Large intestine (tissue), 3 donors: ENCODE measurements around the gene CCDC158. TPM values are rescaled to one million over a fixed set of nuclear protein-coding genes. Genes with fewer than 3 reads are reported as not detected.

Experiments
- DNase-seq, 2 donors: peaks; one replicate each; pipeline versions ENCODE4 v3.0.0 to v3.0.0-alpha.2; 2013
- H3K27ac ChIP-seq: one replicate; pipeline ENCODE4 v1.5.1; 2013; ENCODE audit warnings: low read length
- H3K27me3 ChIP-seq: 2 replicates; pipeline ENCODE4 v1.6.1; 2013; ENCODE audit warnings: low read length; ENCODE audit not compliant: control insufficient read depth, insufficient read depth
- H3K36me3 ChIP-seq: 2 replicates; pipeline ENCODE4 v1.6.1; 2013; ENCODE audit warnings: low read length; ENCODE audit not compliant: control insufficient read depth, insufficient read depth
- H3K4me1 ChIP-seq: one replicate; pipeline ENCODE4 v1.6.1; 2013; ENCODE audit warnings: low read length; ENCODE audit not compliant: control insufficient read depth, insufficient read depth
- H3K4me3 ChIP-seq: one replicate; pipeline ENCODE4 v1.5.1; 2013; ENCODE audit warnings: low read length
- H3K9me3 ChIP-seq: one replicate; pipeline ENCODE4 v1.6.1; 2013; ENCODE audit warnings: mild to moderate bottlenecking, low read depth, low read length, moderate library complexity; ENCODE audit not compliant: control insufficient read depth
- WGBS: methylation state at CpG from one replicate; pipeline ENCODE4 v1.1.5; 2013; ENCODE audit warnings: low lambda C conversion rate; ENCODE audit not compliant: insufficient coverage; 5-methylcytosine and 5-hydroxymethylcytosine counted together
- polyA plus RNA-seq: library from polyadenylated mRNA; unstranded; fragments of 120-200 nt; gene quantifications from one replicate; pipeline ENCODE4 v1.2.1, GENCODE V29; 2013

Gene CCDC158
- polyA plus RNA-seq, 1 donor, result 0.52 TPM

DNA sequence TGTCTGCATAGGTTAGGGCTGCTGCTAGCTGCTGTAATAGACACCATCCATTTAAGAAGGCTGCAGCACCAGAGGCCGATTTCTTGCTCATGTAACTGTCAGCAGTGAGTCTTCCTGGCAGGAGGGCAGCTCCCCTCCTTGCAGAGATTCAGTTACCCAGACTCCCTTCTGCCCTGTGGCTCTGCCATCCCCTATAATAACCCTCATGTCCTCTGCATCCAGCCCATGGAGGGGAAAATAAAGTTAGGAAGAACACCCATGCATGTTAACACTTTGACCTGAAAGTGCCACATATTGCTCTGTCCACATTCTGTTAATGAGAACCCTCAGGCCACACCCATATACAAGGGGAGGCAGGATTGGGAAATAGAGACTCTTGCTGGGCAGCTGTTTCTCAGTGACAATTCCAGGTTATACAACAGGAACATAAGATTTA, 109.0 kb downstream of the CCDC158 start:
- no peak overlapping the region for H3K4me3 ChIP-seq
- DNase-seq, result peak; percentile 37 to 68
- no peak overlapping the region for H3K27ac ChIP-seq
- H3K9me3 ChIP-seq, result peaks cover 6% of the 10 kb centered on the region
- no peaks in the 10 kb centered on the region for H3K27me3 ChIP-seq
- peaks cover 32% of the 10 kb centered on the region for H3K4me1 ChIP-seq
- WGBS, result no CpG with 5 or more reads among the region's 1 CpG
- peaks cover 10% of the 10 kb centered on the region for H3K36me3 ChIP-seq

DNA sequence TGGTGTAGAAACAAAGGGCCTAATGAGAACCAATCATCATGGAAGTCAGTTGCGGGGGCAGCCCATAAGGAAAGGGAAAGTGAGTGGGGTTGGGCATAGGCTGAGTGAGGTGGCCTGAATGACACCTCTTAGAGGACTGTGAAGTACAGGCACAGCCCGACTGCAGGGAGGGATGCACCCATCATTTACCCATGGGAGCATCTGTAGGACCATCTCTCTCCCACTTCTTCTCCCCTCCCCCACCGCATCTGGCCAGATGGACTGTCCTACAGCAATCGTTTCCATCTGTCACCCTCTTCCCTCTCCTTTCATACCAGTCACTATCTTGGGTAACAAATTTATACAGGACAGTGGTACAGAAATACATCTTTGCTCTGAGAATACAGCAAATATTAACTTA, 110.3 kb downstream of the CCDC158 start:
- H3K36me3 ChIP-seq, result peaks cover 10% of the 10 kb centered on the region
- H3K27ac ChIP-seq, result peak overlapping the region; percentile 67
- H3K4me3 ChIP-seq, result no peak overlapping the region
- no peak for DNase-seq
- no peaks in the 10 kb centered on the region for H3K27me3 ChIP-seq
- 60% methylated on average over 1 of the region's 4 CpGs for WGBS
- no peaks in the 10 kb centered on the region for H3K9me3 ChIP-seq
- H3K4me1 ChIP-seq, result peaks cover 32% of the 10 kb centered on the region

DNA sequence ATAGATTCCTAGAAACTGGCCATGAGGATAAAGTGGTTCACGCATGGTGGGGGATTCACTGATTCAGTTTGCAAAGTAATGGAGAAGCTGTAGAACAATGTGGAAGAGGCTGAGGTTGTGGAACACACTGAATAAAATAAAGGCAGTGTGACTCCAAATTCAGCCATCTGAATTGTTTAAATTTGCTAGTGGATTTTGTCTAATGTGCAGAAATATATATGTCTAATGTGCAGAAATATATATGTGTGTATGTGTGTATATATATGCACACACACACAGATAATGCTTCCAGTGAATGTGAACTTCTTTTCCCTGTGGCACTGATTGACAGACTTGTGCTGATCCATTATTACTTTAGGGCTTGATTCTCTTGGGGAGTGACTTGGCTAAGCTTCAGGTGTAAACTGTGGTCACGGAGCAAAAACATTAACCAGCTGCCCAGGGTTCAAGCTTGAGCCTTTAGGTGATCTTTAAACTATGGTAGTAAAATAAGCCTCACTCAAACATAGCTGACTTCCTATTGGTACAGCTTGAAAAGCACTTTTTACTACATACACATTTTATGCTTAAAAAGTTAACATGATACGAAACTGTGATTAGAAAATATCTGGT, 110.9 kb downstream of the CCDC158 start:
- peak overlapping the region; percentile 67 for H3K27ac ChIP-seq
- H3K36me3 ChIP-seq, result peaks cover 10% of the 10 kb centered on the region
- H3K4me3 ChIP-seq, result no peak overlapping the region
- peak; percentile 23 to 55 for DNase-seq
- H3K9me3 ChIP-seq, result no peaks in the 10 kb centered on the region
- H3K4me1 ChIP-seq, result peaks cover 37% of the 10 kb centered on the region
- H3K27me3 ChIP-seq, result no peaks in the 10 kb centered on the region
- 40% methylated on average over 1 of the region's 3 CpGs for WGBS

DNA sequence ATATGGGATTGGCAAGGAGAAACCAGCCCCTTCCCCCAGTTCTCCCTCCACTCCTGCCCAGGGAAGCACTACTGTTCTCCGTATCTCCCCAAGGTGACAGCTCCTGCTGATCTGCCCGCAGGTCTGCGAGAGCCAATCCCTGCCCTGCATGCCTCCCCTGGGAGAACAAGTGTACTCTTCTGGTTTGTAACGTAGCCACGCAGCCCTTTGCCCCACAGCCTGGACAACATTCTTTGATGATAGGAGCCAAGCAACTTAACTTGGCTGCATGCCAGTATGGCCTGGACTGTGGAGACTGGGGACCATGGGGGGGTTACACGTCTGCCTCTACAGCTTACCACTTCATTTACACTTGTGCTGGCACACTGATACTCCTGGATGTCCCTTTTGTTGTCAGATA, 112.4 kb downstream of the CCDC158 start:
- H3K9me3 ChIP-seq, result no peaks in the 10 kb centered on the region
- H3K4me1 ChIP-seq, result peaks cover 42% of the 10 kb centered on the region
- H3K4me3 ChIP-seq, result no peak overlapping the region
- H3K36me3 ChIP-seq, result peaks cover 10% of the 10 kb centered on the region
- peak; percentile 85 to 90 for DNase-seq
- H3K27ac ChIP-seq, result peak overlapping the region; percentile 98
- WGBS, result no CpG with 5 or more reads among the region's 6 CpGs
- no peaks in the 10 kb centered on the region for H3K27me3 ChIP-seq

DNA sequence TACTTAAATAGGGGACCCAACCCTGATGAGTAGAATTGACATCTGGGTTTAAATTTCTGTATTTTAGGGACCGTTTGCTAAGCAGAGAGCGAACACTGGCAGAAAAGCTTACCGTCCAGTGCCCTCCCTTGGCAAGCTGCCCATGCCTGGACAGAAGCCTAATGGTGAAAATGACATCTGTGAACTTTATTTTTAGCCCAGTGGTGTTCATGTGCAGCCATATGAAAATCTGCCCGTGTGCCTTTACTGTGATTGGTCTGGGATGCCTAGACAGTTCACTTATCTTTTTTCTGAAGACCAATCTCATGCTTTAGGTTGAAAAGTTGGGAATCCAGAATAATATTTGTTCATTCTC, 113.3 kb downstream of the CCDC158 start:
- WGBS, result no CpG with 5 or more reads among the region's 4 CpGs
- H3K4me1 ChIP-seq, result peaks cover 42% of the 10 kb centered on the region
- DNase-seq, result no peak

DNA sequence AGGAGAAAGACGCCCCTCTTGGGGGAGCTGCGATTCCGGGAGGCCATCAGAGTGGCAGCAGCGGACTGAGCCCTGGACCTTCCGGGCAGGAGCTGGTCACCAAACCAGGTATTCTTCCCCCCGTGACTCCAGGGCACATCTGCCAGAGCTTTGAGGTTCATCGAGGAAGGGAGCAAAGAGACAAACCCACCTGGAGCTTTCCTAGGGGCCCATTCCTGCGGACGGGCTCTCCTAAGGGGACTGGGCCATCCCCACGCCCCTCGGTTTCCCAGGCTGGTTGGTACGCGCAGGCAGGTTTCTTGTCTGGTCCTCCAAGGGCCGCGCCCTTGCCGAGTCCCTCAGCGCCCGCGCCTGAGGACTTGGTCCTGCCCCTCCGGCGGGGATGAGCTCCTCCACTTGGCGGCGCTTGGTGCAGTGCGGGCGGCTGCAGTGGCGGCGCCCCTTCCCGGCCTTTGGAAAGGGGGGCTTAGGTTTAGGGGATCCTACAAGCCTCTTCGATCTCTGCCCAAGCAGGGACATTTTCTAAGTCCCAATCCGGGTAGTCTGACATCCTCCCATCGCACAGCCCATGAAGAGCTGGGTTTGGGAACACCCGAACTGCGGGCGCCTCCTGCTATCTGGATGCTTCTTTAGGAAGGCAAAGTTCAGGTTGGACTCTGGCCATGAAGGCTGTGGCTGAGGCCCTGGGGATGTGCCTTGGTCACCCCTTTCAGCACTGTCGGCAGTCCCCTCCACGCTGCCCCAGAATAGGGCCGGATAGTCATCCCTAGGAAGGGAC, 113.9 kb downstream of the CCDC158 start:
- H3K27me3 ChIP-seq, result no peaks in the 10 kb centered on the region
- peaks cover 10% of the 10 kb centered on the region for H3K36me3 ChIP-seq
- H3K27ac ChIP-seq, result peak overlapping the region; percentile 98
- peaks cover 45% of the 10 kb centered on the region for H3K4me1 ChIP-seq
- H3K9me3 ChIP-seq, result no peaks in the 10 kb centered on the region
- DNase-seq, result peak; percentile 63 to 82
- H3K4me3 ChIP-seq, result peak overlapping the region; percentile 70
- WGBS, result no CpG with 5 or more reads among the region's 37 CpGs

More for the DNA sequence above, 113.3 kb downstream of the CCDC158 start:
- H3K36me3 ChIP-seq, result peaks cover 10% of the 10 kb centered on the region
- peak overlapping the region; percentile 98 for H3K27ac ChIP-seq
- peak overlapping the region; percentile 70 for H3K4me3 ChIP-seq
- H3K27me3 ChIP-seq, result no peaks in the 10 kb centered on the region
- no peaks in the 10 kb centered on the region for H3K9me3 ChIP-seq

DNA sequence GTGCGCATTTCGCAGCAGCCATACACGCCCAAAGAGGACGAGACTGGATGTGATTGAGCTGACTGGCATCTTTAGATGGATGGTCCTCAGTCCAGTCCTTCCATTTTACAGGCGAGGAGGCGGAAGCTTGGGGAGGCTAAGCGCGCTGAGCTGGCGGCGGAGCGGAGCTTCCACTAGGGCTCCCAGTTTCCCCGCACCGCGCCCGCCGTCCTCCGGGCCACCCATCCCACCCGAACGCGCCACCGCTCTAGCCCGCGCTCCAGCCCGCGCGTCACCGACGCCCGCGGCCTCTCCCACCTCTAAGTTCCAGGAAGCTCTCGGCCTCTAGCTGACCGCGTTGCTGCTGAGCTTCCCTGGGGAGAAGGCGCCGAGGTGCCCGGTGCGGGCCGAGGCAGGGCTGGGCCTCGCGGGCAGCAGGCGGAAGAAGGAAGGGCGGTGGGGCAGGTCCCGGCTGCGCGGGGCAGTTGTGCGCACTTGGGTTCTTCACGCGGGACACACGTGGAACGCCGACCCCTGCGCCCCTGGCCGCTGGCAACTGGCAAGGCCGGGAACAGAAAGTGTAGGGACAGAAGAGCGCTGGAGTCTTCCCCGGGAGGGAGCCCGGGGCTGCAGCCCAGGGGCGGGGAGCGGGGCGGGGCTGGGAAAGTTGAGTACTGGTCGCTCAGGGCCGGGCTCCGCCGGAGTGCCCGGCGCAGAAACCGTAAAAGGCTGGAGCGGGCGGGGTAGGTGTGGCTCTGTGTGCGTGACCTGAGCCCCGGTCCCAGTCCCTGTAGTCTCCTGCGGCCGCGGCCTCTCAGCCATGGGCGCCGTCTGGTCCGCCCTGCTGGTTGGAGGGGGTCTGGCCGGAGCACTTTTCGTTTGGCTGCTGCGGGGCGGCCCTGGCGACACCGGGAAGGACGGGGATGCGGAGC, 114.7 kb downstream of the CCDC158 start, which contains the start of gene STBD1:
TSS of gene STBD1 (plus strand) at position 763 of the 911 bp plus-strand sequence. CDS start at position 800, 37 bp downstream.
- Histone ChIP-seq H3K27me3 (no peaks in the 10 kb centered on the region), H3K4me3 (peak within 1 kb of the TSS; percentile 70), H3K9me3 (no peaks in the 10 kb centered on the region), H3K36me3 (peaks cover 10% of the 10 kb centered on the region), H3K4me1 (peaks cover 47% of the 10 kb centered on the region), H3K27ac (peak within 1 kb of the TSS; percentile 98)
- no CpG with 5 or more reads among the region's 85 CpGs for WGBS
- DNase-seq, result peak; percentile 75 to 89

DNA sequence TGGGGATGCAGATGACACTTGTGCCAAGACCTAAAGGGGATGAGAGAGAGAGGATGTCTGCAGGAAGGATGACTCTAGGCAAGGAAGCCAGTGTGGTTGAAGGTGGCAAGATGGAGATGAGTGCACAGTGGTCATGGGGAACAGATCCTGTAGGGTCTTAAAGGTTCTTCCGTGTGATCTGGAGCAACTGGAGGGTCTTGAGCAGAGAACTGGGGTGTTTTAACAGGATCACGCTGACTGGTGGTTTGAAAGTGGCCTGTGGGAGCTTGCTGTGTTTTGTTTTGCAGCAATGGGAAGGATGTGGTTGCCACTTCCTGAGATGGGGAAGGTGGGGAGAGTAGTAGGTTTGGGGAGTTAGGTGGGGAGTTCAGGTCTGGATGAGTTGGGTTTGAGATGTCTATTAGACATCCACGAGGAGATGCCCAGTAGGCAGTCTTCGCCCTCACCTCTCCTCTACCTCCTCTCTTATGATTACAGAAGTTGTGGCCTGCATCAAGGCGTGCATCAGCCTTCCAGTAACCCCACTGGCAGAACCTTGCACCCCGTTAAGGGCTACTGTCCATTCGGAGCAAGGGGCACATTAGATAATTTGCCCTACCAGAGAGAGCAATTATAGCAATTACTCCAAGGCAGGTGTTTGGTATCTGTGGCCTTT, 115.8 kb downstream of the CCDC158 start:
- peaks cover 50% of the 10 kb centered on the region for H3K4me1 ChIP-seq
- H3K9me3 ChIP-seq, result no peaks in the 10 kb centered on the region
- H3K27ac ChIP-seq, result peak overlapping the region; percentile 98
- peak overlapping the region; percentile 70 for H3K4me3 ChIP-seq
- 100% methylated on average over 1 of the region's 7 CpGs for WGBS
- H3K27me3 ChIP-seq, result no peaks in the 10 kb centered on the region
- H3K36me3 ChIP-seq, result peaks cover 10% of the 10 kb centered on the region
- DNase-seq, result peak; percentile 35 to 62

DNA sequence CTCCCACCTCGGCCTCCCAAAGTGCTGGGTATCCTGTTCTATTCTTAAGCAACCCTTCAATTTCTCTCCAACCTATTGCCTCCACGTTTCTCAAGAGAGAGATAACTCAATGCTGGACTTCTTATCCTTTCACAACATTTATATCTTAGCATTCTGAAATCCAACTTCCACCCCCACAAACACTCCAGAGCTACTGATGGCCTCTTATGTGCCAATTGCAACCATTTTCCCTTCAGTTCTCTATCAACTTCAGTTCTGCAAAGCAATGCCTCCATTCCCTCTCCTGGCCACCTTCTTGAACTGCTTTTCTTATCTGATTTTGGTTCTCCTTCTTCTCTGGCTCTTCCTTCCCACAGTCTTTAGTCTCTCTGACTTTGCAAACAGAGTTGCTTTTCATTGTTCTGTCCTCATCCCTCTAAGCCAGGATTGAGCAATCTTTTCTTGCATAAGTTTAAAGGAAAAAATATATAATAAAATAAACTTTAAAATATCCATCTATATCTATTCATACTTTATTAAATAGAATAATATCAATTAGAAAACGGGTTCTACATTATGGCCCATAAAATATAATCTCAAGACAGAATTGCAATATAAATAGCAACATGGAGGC, 118.0 kb downstream of the CCDC158 start:
- WGBS, result 33% methylated on average over 1 of the region's 3 CpGs
- Histone ChIP-seq H3K36me3 (no peaks in the 10 kb centered on the region), H3K4me3 (no peak overlapping the region), H3K9me3 (no peaks in the 10 kb centered on the region), H3K27me3 (no peaks in the 10 kb centered on the region), H3K27ac (peak overlapping the region; percentile 26), H3K4me1 (peaks cover 34% of the 10 kb centered on the region)
- DNase-seq, result no peak
